ENCODE data around the gene MS4A18.

MS4A18 gene

GRCh38 chr11:60786811-60787567, 62.5 kb downstream of the MS4A18 start:
- no peak for DNase-seq (ENCODE audit: low read depth, low spot score)

- no peak for DNase-seq (ENCODE audit: low read depth, low spot score)
These were observed 64.0 kb downstream of the MS4A18 start for GRCh38 chr11:60788401-60789125.

GRCh38 chr11:60790726-60791125, 66.2 kb downstream of the MS4A18 start:
- DNase-seq (ENCODE audit: low read depth, low spot score): no peak

- DNase-seq (ENCODE audit: low read depth, low spot score): no peak
These were observed 66.8 kb downstream of the MS4A18 start for GRCh38 chr11:60791153-60791933.

- no peak for DNase-seq (ENCODE audit: low read depth, low spot score)
These were observed 68.0 kb downstream of the MS4A18 start for GRCh38 chr11:60792521-60792920.

Data from activated CD4-positive, CD25-positive, alpha-beta regulatory T cell treated with anti-CD3 and anti-CD28 coated beads, Interleukin-2, amount 50 U/mL, for 16 hours (primary cell).